Cerebellar nuclear complex (tissue), 1 donor: Measurements from ENCODE around the gene SPRED1.
A peak's percentile ranks its signal among the peaks of the same experiment; 100 is the strongest.
"Not testable (repeated sequence)": the region's sequence is repeated elsewhere in the genome, so short reads cannot be mapped to it uniquely, and the experiment has no call there.

ENCODE experiments used
- DNase-seq, 2 experiments: peaks; one replicate each; lab custom pipeline; 2025; lab: John Stamatoyannopoulos, UW

The SPRED1 gene

GRCh38 chr15:38231436-38231835 lies 21.2 kb upstream of the SPRED1 start:
- no peak for DNase-seq

DNA sequence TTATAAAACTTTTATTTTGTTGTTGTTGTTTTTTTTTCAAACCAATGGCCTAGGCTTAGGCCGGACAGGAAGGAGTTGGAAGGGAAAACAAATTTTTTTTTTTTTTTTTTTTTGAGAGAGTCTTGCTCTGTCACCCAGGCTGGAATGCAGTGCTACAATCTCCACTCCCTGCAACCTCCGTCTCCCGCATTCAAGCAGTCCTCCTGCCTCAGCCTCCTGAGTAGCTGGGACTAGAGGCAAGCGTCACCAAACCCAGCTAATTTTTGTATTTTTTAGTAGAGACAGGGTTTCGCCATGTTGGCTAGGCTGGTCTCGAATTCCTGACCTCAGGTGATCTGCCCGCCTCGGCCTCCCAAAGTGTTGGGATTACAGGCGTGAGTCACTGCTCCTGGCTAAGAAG lies 15.6 kb upstream of the SPRED1 start:
- DNase-seq: not testable (repeated sequence)

DNA sequence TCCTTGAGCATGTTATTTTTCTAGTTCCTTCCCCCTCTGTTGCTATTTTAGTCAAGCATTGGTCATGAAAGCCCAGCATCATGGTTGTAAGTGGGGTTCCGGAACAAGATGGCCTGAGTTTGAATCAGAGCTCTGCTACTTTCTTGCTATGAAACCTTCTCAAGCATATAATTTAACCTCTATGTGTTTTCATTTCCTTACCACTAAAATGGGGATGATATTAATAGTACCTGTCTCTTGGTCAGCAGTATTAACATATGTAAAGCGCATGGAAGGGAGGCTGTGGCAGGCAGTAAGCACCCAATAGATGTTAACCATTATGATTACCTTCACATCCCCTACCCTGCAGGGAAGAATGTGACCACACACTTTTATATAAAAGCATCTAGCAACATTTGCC lies 14.3 kb upstream of the SPRED1 start:
- no peak for DNase-seq

GRCh38 chr15:38242055-38242454 lies 10.6 kb upstream of the SPRED1 start:
- DNase-seq: no peak

DNA sequence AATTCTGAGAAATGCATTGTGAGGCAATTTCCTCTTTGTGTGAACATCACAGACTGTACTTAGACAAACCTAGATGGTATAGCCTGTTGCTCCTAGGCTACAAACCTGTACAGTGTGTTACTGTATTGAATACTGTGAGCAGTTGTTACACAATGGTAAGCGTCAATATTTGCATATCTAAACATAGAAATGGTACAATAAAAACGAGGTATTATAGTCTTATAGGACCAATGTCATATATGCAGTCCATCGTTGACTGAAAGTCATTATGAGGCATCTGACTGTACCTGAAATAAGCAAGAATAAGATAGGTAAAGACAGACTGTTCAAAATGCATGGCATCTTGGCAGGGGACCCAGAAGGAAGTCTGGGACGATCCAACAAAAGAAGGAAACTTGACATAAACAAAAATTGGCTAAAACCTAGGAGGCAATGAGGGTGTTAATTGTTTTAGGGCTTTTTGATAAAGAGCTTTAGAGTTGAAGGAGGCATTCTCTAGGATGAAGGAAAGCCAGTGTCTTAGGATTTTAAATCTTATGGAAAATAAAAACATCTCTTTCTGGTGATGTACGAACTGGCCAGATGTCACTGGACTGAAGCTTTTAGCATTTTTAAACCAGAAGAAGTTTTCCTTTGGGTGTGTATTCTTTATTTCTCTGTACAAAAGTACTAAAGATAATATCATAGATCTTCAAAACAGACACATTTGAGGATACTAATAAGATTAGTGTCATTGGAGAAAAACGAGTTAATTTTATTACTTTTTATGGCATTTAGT lies 9.2 kb upstream of the SPRED1 start:
- no peak for DNase-seq

- DNase-seq: no peak
Observed at GRCh38 chr15:38247336-38247735, 5.3 kb upstream of the SPRED1 start.

DNA sequence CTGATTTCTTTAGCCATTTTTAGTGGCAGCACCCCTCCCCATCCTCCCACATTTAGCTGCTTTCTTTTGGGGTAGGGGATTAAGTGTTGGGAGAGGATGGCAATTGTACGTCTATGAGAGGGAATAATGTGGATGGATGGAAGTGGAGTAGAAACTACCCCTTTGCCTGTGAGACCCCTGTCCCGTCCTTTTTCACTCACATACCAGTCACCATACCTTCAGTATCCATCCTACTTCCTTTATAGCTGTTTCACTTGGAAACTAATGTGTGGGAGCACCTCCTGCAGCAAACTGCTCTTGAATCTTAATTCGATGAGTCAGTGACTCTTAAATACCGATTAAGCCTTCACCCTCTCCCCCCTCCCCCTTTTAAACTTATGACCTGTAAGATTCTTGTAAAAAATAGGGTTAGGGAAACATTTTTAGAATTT lies 730 bp downstream of the SPRED1 start:
- DNase-seq: no peak

DNA sequence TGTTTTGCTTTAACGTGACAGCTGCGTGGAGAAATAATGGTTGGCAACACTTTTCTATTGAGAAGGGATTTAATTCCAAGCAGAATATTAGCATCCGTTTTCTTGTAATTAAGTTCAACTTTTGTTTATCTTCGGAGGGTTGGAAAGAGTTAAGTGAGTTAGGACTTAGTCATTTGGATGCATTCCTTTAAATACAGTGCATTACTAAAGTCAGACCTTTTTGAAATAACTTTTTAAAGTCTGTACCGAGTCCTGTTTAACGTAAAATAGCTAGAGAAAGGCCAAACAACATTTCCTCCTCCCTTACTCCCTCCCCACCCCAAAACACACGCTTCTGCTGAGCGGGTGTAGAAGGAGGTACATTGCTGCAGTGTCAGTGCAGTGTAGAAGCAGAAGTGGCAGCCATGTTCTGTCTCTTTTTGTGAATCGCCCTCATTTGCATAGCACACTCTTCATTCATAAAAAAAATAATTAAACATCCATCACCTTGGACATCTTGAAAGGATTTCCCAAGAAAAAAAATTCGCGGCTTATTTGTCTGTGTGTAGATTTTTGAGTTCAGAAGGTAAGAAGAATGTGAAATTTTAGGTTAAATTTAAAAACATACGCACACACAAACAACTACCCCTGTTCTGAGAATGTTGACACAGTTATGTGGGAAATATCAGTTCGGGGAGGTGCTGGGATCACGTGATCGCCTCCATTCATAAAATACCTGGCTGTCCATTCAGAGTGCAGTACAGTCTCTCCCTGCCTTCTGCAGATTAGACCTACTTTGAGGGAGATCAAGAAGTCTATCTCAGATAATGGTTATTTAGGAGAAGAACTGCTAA lies 1.6 kb downstream of the SPRED1 start:
- peak in 1 of 2 experiments; percentile 73 for DNase-seq

GRCh38 chr15:38255690-38256089 lies 3.1 kb downstream of the SPRED1 start:
- no peak for DNase-seq

DNA sequence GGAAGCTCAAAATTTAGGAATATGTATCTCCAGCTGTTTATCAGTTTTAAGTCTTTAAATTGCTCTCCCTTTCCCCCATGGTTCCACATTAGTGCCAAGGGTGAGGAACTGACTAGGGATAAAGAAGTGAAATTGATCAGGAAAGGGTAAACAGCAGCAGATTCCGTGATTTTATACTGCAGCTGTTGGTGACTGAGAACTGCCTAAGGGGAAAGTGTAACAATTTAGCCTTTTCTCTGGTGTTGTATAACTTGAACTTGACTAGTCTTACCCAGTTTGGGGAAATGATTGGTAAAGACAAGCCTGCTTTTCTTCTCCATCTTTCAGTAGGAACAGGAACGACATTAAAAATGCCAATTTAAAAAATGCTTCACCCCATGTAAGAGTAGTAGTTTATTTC lies 5.0 kb downstream of the SPRED1 start:
- no peak for DNase-seq

GRCh38 chr15:38259134-38259533 lies 6.5 kb downstream of the SPRED1 start:
- DNase-seq: no peak

- no peak for DNase-seq
Observed at GRCh38 chr15:38260077-38260476, 7.4 kb downstream of the SPRED1 start.

DNA sequence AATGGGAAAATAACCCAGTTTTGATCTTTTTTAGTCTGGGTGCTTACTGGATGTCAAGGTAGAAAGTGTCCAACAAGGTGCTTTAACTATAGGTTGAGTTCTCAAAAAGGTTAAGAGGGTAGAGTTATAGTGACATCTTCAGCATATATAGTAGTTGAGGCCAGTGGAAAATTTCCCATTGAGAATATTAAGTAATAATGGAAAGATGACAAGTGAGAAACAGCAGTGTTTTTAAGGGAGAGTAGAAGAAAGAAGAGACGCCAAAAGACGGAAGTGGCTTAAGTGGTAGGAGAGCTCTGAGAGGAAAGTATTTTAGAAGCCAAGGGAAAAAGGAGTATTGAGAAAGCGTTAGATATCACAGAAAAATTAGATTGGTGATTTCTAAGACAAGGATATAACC lies 10.6 kb downstream of the SPRED1 start:
- no peak for DNase-seq

GRCh38 chr15:38263996-38264395 lies 11.4 kb downstream of the SPRED1 start:
- DNase-seq: no peak

DNA sequence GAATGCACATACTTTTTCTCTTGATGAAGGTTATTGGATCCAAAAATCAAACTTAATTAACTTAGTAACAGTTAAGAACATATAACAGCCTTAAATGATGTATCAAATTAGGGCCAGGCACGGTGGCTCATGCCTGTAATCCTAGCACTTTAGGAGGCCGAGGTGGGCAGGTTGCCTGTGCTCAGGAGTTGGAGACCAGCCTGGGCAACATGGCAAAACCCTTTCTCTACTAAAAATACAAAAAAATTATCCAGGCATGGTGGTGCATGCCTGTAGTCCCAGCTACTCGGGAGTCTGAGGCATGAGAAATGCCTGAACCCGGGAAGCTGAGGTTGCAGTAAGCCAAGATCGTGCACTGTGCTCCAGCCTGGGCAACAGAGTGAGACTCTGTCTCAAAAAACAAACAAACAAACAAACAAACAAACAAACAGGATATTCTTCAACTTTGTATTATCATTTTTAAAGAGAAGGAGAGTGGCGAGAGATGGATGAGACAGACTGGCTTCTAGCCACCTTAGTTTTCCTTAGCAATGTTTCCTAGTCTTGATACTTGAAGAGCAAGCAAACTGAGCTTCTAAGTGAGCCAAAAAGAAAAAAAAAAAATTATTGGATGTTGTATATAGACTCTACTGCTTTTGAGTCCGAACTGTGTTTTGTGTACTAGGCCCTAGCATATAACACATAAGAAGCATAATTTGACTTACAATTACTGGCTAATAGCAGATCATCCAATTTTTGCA lies 13.8 kb downstream of the SPRED1 start:
- no peak for DNase-seq

DNA sequence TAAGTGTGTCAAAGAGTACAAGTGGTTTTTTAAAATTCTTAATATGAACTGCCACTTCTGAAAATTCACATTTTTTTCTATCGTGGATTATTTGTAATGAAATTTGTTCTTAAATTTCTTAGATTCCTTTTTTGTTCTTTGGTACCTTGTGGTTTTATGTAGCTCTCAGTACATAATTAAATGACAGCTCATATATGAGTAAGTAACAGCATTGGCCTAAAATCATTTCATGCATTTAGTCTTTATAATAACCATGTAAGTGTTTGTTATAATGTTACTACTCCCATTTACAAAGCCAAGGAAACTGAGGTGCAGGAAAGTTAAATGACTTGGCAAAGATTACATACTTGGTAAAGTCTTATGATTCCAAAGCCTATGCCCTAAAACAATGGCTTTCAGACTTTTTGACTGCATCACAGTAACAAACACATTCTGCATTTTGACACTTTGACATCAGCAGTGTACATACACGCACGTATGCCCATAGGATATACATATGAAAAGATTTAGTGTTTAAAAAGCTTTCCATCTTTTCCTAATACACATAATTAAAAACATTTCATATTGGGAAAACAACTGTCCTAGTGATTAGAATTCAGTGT lies 14.9 kb downstream of the SPRED1 start:
- DNase-seq: no peak

GRCh38 chr15:38271144-38271543 lies 18.5 kb downstream of the SPRED1 start:
- DNase-seq: no peak

DNA sequence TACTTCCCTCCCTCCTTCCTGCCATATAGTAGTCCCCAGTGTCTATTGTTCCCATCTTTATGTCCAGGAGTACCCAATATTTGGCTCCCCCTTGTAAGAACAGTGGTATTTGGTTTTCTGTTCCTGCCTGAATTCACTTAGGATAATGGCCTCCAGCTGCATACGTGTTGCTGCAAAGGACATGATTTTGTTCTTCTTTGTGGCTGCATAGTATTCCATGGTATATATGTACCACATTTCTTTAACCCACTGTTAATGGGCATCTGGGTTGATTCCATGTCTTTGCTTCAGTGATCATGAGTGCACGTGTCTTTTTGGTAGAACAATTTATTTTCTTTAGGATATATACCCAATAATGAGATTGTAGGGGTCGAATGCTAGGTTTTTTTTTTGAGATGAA lies 19.3 kb downstream of the SPRED1 start:
- no peak for DNase-seq

DNA sequence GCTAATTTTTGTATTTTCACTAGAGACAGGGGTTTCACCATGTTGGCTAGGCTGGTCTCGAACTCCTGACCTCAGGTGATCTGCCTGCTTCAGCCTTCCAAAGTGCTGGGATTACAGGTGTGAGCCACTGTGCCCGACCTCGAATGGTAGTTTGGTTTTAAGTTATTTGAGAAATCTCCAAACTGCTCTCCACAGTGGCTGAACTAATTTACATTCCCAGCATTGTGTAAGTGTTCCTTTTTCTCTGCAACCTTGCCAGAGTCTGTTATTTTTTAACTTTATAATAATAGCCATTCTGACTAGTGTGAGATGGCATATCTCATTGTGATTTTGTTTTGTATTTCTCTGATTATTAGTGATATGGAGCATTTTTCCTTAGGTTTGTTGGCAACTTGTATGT lies 19.8 kb downstream of the SPRED1 start:
- DNase-seq: not testable (repeated sequence)

GRCh38 chr15:38274135-38274534 lies 21.5 kb downstream of the SPRED1 start:
- DNase-seq: no peak

DNA sequence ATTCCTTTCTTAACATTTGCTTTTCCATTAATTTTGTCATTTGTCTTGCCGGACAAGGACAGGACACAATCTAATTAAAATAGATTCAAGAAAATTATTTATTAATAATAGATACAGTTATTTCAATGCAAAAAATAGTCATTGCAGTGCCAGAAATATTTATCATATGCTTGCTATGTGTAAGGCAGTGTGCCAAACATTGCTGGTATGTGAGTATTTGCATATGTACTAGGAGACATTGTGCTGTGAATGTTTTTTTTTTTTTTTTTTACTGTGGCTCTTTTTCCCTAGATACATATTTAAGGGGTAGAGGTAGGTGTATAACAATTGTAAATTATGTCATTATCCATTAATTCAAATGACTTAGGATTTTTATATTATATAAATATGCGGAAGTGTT lies 23.3 kb downstream of the SPRED1 start:
- no peak for DNase-seq

DNA sequence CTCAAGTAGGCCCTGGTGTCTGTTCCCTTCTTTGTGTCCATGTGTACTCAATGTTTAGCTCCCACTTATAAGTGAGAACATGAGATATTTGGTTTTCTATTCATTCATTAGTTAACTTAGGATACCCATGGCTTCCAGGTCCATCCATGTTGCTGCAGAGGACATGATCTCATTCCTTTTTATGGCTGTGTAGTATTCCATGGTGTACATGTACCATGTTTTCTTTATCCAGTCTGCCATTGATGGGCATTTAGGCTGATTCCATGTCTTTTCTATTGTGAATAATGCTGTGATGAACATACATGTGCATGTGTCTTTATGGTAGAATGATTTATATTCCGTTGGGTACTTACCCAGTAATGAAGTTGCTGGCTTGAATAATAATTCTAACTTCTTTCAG lies 24.6 kb downstream of the SPRED1 start:
- DNase-seq: not testable (repeated sequence)
